IMR-90 (cell line): ENCODE results near the gene MAN2B1. TPM values are rescaled to one million over a fixed set of nuclear protein-coding genes. Genes with fewer than 3 reads are reported as not detected.
A peak's percentile ranks its signal among the peaks of the same experiment; 100 is the strongest.

Experiments
- ATAC-seq: fragments of 200-7000 bp; cut with Tn5 transposase; 2 replicates; pipeline ENCODE4 v1.9.1; 2020; ENCODE audit warnings: low read depth, mild to moderate bottlenecking, moderate library complexity
- BruUV-seq: library from RNA; stranded (reverse); fragments of 400-500 nt; replicated peaks from 2 replicates; lab custom pipeline; 2021; lab: Mats Ljungman, UMichigan
- CTCF ChIA-PET: fragments of 300-600 bp; formaldehyde crosslinking; extraction: SDS; loops from one replicate; lab custom pipeline; 2021; ENCODE audit warnings: antibody characterized with exemption; lab: Yijun Ruan, JAX
- POLR2A ChIA-PET: fragments of 300-600 bp; sonication (Branson Sonifier 250); formaldehyde crosslinking; loops from one replicate; lab custom pipeline; 2022; ENCODE audit warnings: antibody characterized with exemption; ENCODE audit not compliant: unreplicated experiment; lab: Charles Lee
- DNase-seq: peaks from one replicate; pipeline ENCODE4 v3.0.0; 2013
- H2AFZ ChIP-seq: replicated peaks from 2 replicates; pipeline ENCODE3; 2013; ENCODE audit warnings: low read length, mild to moderate bottlenecking; ENCODE audit not compliant: poor library complexity
- H2AK5ac ChIP-seq: 2 replicates; pipeline ENCODE4 v1.6.1; 2013; ENCODE audit warnings: low read depth, low read length, inconsistent platforms
- H2AK9ac ChIP-seq: replicated peaks from 2 replicates; pipeline ENCODE3; 2013; ENCODE audit warnings: mild to moderate bottlenecking, low read depth, low read length, moderate library complexity; ENCODE audit not compliant: poor library complexity
- H2BK120ac ChIP-seq: 2 replicates; pipeline ENCODE4 v1.6.1; 2013; ENCODE audit warnings: low read depth, low read length, inconsistent platforms
- H2BK15ac ChIP-seq: 3 replicates; pipeline ENCODE4 v1.6.1; 2013; ENCODE audit warnings: low read depth, low read length, inconsistent platforms
- H2BK20ac ChIP-seq: 2 replicates; pipeline ENCODE4 v1.6.1; 2013; ENCODE audit warnings: low read depth, mild to moderate bottlenecking, inconsistent platforms, low read length, moderate library complexity
- H2BK5ac ChIP-seq: 2 replicates; pipeline ENCODE4 v1.6.1; 2013; ENCODE audit warnings: mild to moderate bottlenecking, low read depth, low read length, inconsistent platforms; ENCODE audit not compliant: poor library complexity, severe bottlenecking
- H3K14ac ChIP-seq: replicated peaks from 2 replicates; pipeline ENCODE4 v1.6.1; 2013; ENCODE audit warnings: low read depth, low read length, inconsistent platforms
- H3K18ac ChIP-seq: 2 replicates; pipeline ENCODE4 v1.6.1; 2013; ENCODE audit warnings: low read depth, low read length, control low read depth
- H3K23ac ChIP-seq: 2 replicates; pipeline ENCODE4 v1.6.1; 2013; ENCODE audit warnings: low read depth, low read length, inconsistent platforms
- H3K27ac ChIP-seq: 2 replicates; pipeline ENCODE4 v1.5.1; 2013; ENCODE audit warnings: mild to moderate bottlenecking, control low read depth, low read length; ENCODE audit not compliant: insufficient read depth
- H3K27me3 ChIP-seq: 2 replicates; pipeline ENCODE4 v1.6.1; 2013; ENCODE audit warnings: low read length; ENCODE audit not compliant: control insufficient read depth, insufficient read depth
- H3K36me3 ChIP-seq: 2 replicates; pipeline ENCODE4 v1.6.1; 2013; ENCODE audit warnings: low read length, mixed read lengths; ENCODE audit not compliant: control insufficient read depth, insufficient read depth
- H3K4ac ChIP-seq: 2 replicates; pipeline ENCODE4 v1.6.1; 2013; ENCODE audit warnings: low read depth, low read length, inconsistent platforms
- H3K4me1 ChIP-seq: 2 replicates; pipeline ENCODE4 v1.6.1; 2013; ENCODE audit warnings: low read length, mixed read lengths; ENCODE audit not compliant: control insufficient read depth, insufficient read depth
- H3K4me2 ChIP-seq: 2 replicates; pipeline ENCODE4 v1.6.1; 2013; ENCODE audit warnings: low read depth, mild to moderate bottlenecking, control low read depth, low read length, moderate library complexity
- H3K4me3 ChIP-seq: 2 replicates; pipeline ENCODE4 v1.5.1; 2013; ENCODE audit warnings: low read depth, mild to moderate bottlenecking, control low read depth, low read length, moderate library complexity; ENCODE audit not compliant: insufficient read depth
- H3K56ac ChIP-seq: 2 replicates; pipeline ENCODE4 v1.6.1; 2013; ENCODE audit warnings: low read length, inconsistent platforms; ENCODE audit not compliant: insufficient read depth; ENCODE audit errors: extremely low read depth
- H3K79me1 ChIP-seq, 2 experiments: 2 replicates each; pipeline ENCODE4 v1.6.1; 2013; ENCODE audit warnings: low read length in 2 of 2, inconsistent platforms in 1 of 2, low read depth in 1 of 2
- H3K9ac ChIP-seq: 2 replicates; pipeline ENCODE4 v1.6.1; 2013; ENCODE audit warnings: low read depth, low read length, control low read depth
- H3K9me1 ChIP-seq: 2 replicates; pipeline ENCODE4 v1.6.1; 2013; ENCODE audit warnings: low read length, inconsistent platforms; ENCODE audit not compliant: insufficient read depth
- H3K9me3 ChIP-seq: 2 replicates; pipeline ENCODE4 v1.6.1; 2013; ENCODE audit warnings: low read length; ENCODE audit not compliant: control insufficient read depth, insufficient read depth
- H4K20me1 ChIP-seq: 2 replicates; pipeline ENCODE4 v1.6.1; 2013; ENCODE audit warnings: low read length, inconsistent platforms; ENCODE audit not compliant: insufficient read depth
- H4K5ac ChIP-seq: 2 replicates; pipeline ENCODE4 v1.6.1; 2013; ENCODE audit warnings: mild to moderate bottlenecking, low read depth, low read length, control low read depth
- H4K8ac ChIP-seq, 2 experiments: 2 replicates each; pipeline ENCODE4 v1.6.1; 2013; ENCODE audit warnings: low read depth in 2 of 2, low read length in 2 of 2, control low read depth in 1 of 2, inconsistent platforms in 1 of 2
- H4K91ac ChIP-seq: 2 replicates; pipeline ENCODE4 v1.6.1; 2013; ENCODE audit warnings: low read depth, low read length, inconsistent platforms; ENCODE audit not compliant: insufficient read depth
- RAD21 ChIP-seq: IDR thresholded peaks from 2 replicates; pipeline ENCODE4 v1.6.1; 2012; ENCODE audit warnings: low read length, improper control_type of control experiment
- SMC3 ChIP-seq: fragments of 150-350 bp; IDR thresholded peaks from 2 replicates; pipeline ENCODE4 v1.6.1; 2016; ENCODE audit warnings: low read depth, mild to moderate bottlenecking, antibody characterized with exemption, low read length, moderate library complexity
- WGBS, 2 experiments: methylation state at CpG; one replicate each; pipeline versions ENCODE4 v1.1.5 to v1.1.7; 2013; ENCODE audit warnings: missing lambda C conversion rate in 2 of 2; ENCODE audit not compliant: insufficient read length in 1 of 2; ENCODE audit errors: extremely low coverage in 2 of 2; 5-methylcytosine and 5-hydroxymethylcytosine counted together
- dilution Hi-C: fragments of 300-500 bp; cut with HindIII; formaldehyde crosslinking; loops from one replicate; pipeline ENCODE4 v1.14.3; 2018; ENCODE audit warnings: low sequenced_read_pairs; ENCODE audit not compliant: unreplicated experiment
- in situ Hi-C: fragments of 300-500 bp; cut with MboI; formaldehyde crosslinking; loops from 3 replicates; pipeline ENCODE4 v1.14.3; 2019; ENCODE audit warnings: low sequenced_read_pairs, inconsistent platforms, mixed read lengths
- intact Hi-C: fragments of 100-400 bp; cut with micrococcal nuclease; formaldehyde crosslinking; loops from 2 replicates; pipeline ENCODE4 v1.10.0; 2022
- polyA plus RNA-seq, 3 experiments: library from polyadenylated mRNA; depleted of rRNA; stranded (reverse); fragments of >200 nt; gene quantifications; 2 replicates each; pipeline ENCODE4 v1.2.3, GENCODE V29; 2012; ENCODE audit warnings: low replicate concordance in 1 of 3
- total RNA-seq: library from RNA; depleted of rRNA; stranded (reverse); fragments of >200 nt; gene quantifications from 2 replicates; pipeline ENCODE4 v1.2.3, GENCODE V29; 2012

The MAN2B1 gene
- total and polyA plus RNA-seq, 2 of the 4 experiments (the other 2 are of a cell fraction) = 10.4 to 55.4 TPM

- no peak for TF ChIP-seq SMC3
Measured at GRCh38 chr19:12665671-12666264, 774 bp downstream of the MAN2B1 start (continued).

- H2BK20ac ChIP-seq = no peak overlapping the region
- no peak overlapping the region for H2BK15ac ChIP-seq
- WGBS, 2 experiments = 96% methylated on average over 8 of the region's 10 CpGs; no CpG with 5 or more reads in 1 of the 2 experiments
- no peak overlapping the region for H3K23ac ChIP-seq
- H4K91ac ChIP-seq = no peak overlapping the region
- H2AK5ac ChIP-seq = no peak overlapping the region
- no peak overlapping the region for H4K5ac ChIP-seq
- H3K9ac ChIP-seq = no peak overlapping the region
- intact Hi-C loops = no loop called here
- H3K4me1 ChIP-seq = peaks cover 11% of the 10 kb centered on the region
- in situ Hi-C loops = no loop called here
- 0 out of 2 replicates have a peak, but pooled peaks cover 13% of the 10 kb centered on the region for H3K9me1 ChIP-seq
- no peak overlapping the region for H3K56ac ChIP-seq
- peak overlapping the region; percentile 79 for H2AK9ac ChIP-seq
- peaks cover 33 to 56% of the 10 kb centered on the region in 2 experiments for H3K79me1 ChIP-seq
- no peak overlapping the region for H2AFZ ChIP-seq
- H3K9me3 ChIP-seq = no peaks in the 10 kb centered on the region
- DNase-seq = no peak
- no peak overlapping the region for H3K4ac ChIP-seq
- BruUV-seq = no TSS peak
- no peak overlapping the region for H3K18ac ChIP-seq
- no peak overlapping the region for H4K8ac ChIP-seq
- no peak overlapping the region for H3K4me2 ChIP-seq
- H2BK120ac ChIP-seq = no peak overlapping the region
- dilution Hi-C loops = no loop called here
- no peaks in the 10 kb centered on the region for H3K27me3 ChIP-seq
- no peak for TF ChIP-seq RAD21
- H4K20me1 ChIP-seq = no peaks in the 10 kb centered on the region
- ChIA-PET POLR2A (no interaction called here), CTCF (no interaction called here)
- no peak overlapping the region for H3K4me3 ChIP-seq
- no peak overlapping the region for H2BK5ac ChIP-seq
- no peak overlapping the region for H3K14ac ChIP-seq
- no peak overlapping the region for H3K27ac ChIP-seq
- peaks cover 23% of the 10 kb centered on the region for H3K36me3 ChIP-seq
- ATAC-seq = no peak
Measured at GRCh38 chr19:12665281-12665573, 1.3 kb downstream of the MAN2B1 start.
